ENCODE results near the gene IL1RN. TPM values are rescaled to one million over a fixed set of nuclear protein-coding genes. Genes with fewer than 3 reads are reported as not detected.

The IL1RN gene
- total RNA-seq, 4 donors from 2014 or later = 0.46 to 32.9 (median 2.7) TPM

DNA sequence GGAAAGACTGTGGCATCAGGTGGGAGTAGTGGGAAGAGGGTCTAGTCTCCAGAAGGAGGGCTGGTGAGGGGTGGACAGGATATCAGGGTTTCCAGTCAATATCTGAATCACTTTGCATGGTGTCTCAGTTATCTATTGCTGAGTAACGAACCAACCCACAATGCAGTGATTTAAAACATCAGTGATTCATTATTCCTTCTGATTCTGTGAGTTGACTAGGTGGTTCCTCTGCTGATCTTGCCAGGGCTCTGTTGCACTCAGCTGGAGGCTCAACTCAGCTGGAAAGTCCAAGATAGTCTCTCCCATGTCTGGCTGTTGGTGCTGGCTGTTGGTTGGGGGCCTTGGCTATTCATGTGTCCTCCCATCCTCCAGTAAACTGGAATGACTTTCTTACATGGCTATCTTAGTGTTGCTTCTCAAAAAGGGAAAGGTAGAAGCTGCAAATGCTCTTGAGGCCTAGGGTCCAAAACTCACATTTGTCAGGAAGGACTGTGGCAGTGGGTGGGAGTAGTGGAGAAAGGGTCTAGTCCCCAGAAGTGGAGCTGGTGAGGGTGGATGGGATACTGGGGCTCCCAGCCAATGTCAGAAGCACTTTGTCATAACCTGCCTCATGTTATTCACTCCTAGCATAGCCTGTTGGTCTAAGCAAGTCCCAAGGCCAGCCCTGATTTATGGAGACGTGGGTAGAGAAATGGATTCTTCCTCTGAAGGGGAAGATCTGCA is 45.7 kb upstream of the IL1RN start:
- Histone ChIP-seq H3K36me3 (no peaks in the 10 kb centered on the region), H3K4me1 (no peaks in the 10 kb centered on the region), H3K9me3 (no peaks in the 10 kb centered on the region), H3K27me3 (peaks cover 25% of the 10 kb centered on the region), H3K27ac (no peak overlapping the region), H3K4me3 (no peak overlapping the region)
- WGBS, 2 donors (ENCODE audit: low coverage in 1 of 2) = 45% methylated on average over 2 of the region's 2 CpGs; no CpG with 5 or more reads in 1 of the 2 donors
- no peak for TF ChIP-seq POLR2A (IDR thresholded peaks at IDR 0.05)
- TF ChIP-seq POLR2AphosphoS5 (IDR thresholded peaks at IDR 0.05) = no peak
- no peak for TF ChIP-seq CTCF (IDR thresholded peaks at IDR 0.05)
- no peak for TF ChIP-seq EP300 (IDR thresholded peaks at IDR 0.05)
- no peak for ATAC-seq

- no peak for ATAC-seq
- H3K9me3 ChIP-seq = peaks cover 0 to 5% (median 0%) of the 10 kb centered on the region in 3 donors
- no peak overlapping the region for H3K27ac ChIP-seq
- no peaks in the 10 kb centered on the region for H3K4me1 ChIP-seq
- peaks cover 34% of the 10 kb centered on the region for H3K27me3 ChIP-seq
- TF ChIP-seq POLR2A (IDR thresholded peaks at IDR 0.05) (no peak), EP300 (IDR thresholded peaks at IDR 0.05) (no peak), POLR2AphosphoS5 (IDR thresholded peaks at IDR 0.05) (no peak), CTCF (IDR thresholded peaks at IDR 0.05) (no peak)
- WGBS, 2 donors (ENCODE audit: low coverage in 1 of 2) = 50 to 58% methylated on average over 6 to 8 of the region's 8 CpGs
- H3K4me3 ChIP-seq = no peak overlapping the region
- no peaks in the 10 kb centered on the region for H3K36me3 ChIP-seq
Observed at GRCh38 chr2:113083296-113083695, 44.1 kb upstream of the IL1RN start.

GRCh38 chr2:113084249-113085000 is 43.0 kb upstream of the IL1RN start:
- Histone ChIP-seq H3K27me3 (peaks cover 41% of the 10 kb centered on the region), H3K4me3 (no peak overlapping the region)

DNA sequence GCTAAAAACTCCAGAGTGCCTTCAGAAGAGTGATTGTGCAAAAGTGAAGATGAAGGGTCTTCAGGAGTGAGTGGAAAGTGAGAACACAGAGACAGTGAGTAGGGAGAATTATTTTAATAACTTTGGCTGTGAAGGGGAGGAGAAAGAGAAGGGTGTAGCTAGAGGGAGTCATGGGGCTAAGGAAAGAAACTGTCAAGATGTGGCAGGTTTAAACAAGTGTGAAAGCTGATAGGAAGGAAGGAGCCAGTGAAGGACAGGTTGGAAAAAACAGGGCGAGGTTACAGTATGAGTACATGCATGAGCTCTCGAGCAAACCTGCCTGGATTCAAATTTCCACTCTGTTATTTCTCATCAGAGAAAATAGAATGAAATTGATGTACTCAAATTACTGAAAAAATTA is 41.9 kb upstream of the IL1RN start:
- no peak for TF ChIP-seq POLR2A (IDR thresholded peaks at IDR 0.05)
- TF ChIP-seq EP300 (IDR thresholded peaks at IDR 0.05) = no peak
- TF ChIP-seq POLR2AphosphoS5 (IDR thresholded peaks at IDR 0.05) = no peak
- TF ChIP-seq CTCF (IDR thresholded peaks at IDR 0.05) = no peak
- Histone ChIP-seq H3K27me3 (peaks cover 51% of the 10 kb centered on the region), H3K9me3 (peaks cover 0 to 5% (median 0%) of the 10 kb centered on the region in 3 donors), H3K4me3 (no peak overlapping the region), H3K27ac (no peak overlapping the region), H3K4me1 (no peaks in the 10 kb centered on the region), H3K36me3 (no peaks in the 10 kb centered on the region)
- no peak for ATAC-seq
- 64 to 71% methylated on average over 1 to 2 of the region's 2 CpGs for WGBS, 2 donors (ENCODE audit: low coverage in 1 of 2)

More at GRCh38 chr2:113084249-113085000, 43.0 kb upstream of the IL1RN start:
- ATAC-seq = no peak
- Histone ChIP-seq H3K4me1 (no peaks in the 10 kb centered on the region), H3K9me3 (peaks cover 0 to 5% (median 0%) of the 10 kb centered on the region in 3 donors), H3K36me3 (no peaks in the 10 kb centered on the region), H3K27ac (no peak overlapping the region)
- TF ChIP-seq POLR2A (IDR thresholded peaks at IDR 0.05) (no peak), EP300 (IDR thresholded peaks at IDR 0.05) (no peak)
- WGBS, 2 donors (ENCODE audit: low coverage in 1 of 2) = 63 to 70% methylated on average over 5 of the region's 5 CpGs

DNA sequence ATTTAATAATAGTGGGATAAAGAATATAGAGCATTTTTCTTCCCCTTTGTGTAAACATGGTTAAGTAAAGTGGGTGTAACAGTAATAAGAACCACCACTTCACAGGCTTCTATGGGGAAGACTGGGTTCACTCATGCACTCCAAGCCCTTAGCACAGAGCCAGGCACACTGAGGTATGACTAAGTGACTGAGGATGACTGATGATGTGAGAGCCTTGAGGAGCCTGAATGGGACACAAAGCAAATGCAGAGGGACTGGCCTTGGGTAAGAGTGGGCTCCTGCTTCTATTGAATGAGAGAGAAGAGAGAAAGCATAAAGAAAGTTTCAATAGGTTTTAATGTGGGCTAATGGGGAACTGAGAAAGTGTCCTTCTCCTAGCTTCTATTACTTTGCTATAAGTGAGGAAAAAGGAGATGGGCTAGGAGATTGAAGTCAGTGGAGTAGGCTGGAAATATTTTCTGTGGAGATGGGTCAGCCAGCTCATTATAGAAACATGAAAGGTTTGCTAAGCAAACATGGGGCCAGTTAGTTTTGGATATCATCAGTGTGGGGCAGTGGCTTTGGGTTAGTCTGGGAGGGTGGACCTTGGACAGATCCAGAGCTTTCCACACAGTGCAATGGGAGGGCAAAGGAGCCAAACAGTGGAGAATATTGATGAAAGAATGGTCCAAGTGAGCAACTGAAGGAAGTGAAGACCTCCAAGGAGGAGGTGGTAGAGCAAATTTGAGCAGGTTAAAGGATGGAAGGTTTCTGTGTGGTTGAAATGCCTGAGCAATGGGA is 39.0 kb upstream of the IL1RN start:
- Histone ChIP-seq H3K27me3 (peaks cover 44% of the 10 kb centered on the region), H3K4me1 (no peaks in the 10 kb centered on the region), H3K36me3 (no peaks in the 10 kb centered on the region), H3K9me3 (peaks cover 0 to 5% (median 0%) of the 10 kb centered on the region in 3 donors), H3K27ac (no peak overlapping the region), H3K4me3 (no peak overlapping the region)
- TF ChIP-seq POLR2AphosphoS5 (IDR thresholded peaks at IDR 0.05) (no peak), CTCF (IDR thresholded peaks at IDR 0.05) (no peak), POLR2A (IDR thresholded peaks at IDR 0.05) (no peak), EP300 (IDR thresholded peaks at IDR 0.05) (no peak)
- no peak for ATAC-seq
